ENCODE measurements around the gene GABBR2. TPM values are rescaled to one million over a fixed set of nuclear protein-coding genes. Genes with fewer than 3 reads are reported as not detected.

The GABBR2 gene
- polyA plus RNA-seq, 1 of the 3 experiments (the other 2 are of a cell fraction), result not detected

- TF ChIP-seq FOSL2 (IDR thresholded peaks at IDR 0.05; ENCODE audit: borderline replicate concordance, low read depth), result no peak
- no peak for TF ChIP-seq RXRA (IDR thresholded peaks at IDR 0.05; ENCODE audit: borderline replicate concordance, low read depth)
- TF ChIP-seq NRF1 (IDR thresholded peaks at IDR 0.05; ENCODE audit: low read depth, low read length), result no peak
- TF ChIP-seq USF2 (IDR thresholded peaks at IDR 0.05; ENCODE audit: borderline replicate concordance, low read depth, low read length), result no peak
- no peak for TF ChIP-seq MXI1 (IDR thresholded peaks at IDR 0.05; ENCODE audit: low read depth, low read length)
- TF ChIP-seq MEF2A (IDR thresholded peaks at IDR 0.05; ENCODE audit: borderline replicate concordance, low read depth), result no peak
- TF ChIP-seq GABPA (IDR thresholded peaks at IDR 0.05; ENCODE audit: low read depth), result no peak
Measured at GRCh38 chr9:98565152-98566135, 143.3 kb downstream of the GABBR2 start (continued).

- ChIA-PET POLR2A (no interaction called here), CTCF (no interaction called here)
- 38% methylated on average over 4 of the region's 4 CpGs for WGBS (ENCODE audit: low lambda C conversion rate)
- Histone ChIP-seq H3F3A (replicated peaks; ENCODE audit: insufficient read depth) (no peaks in the 10 kb centered on the region), H3K4me2 (no peak overlapping the region), H3K27me3 (ENCODE audit: insufficient read depth) (no peaks in the 10 kb centered on the region), H3K27ac (ENCODE audit: low read depth in 2 of 2, low read length in 1 of 2) (no peak overlapping the region), H3K9me2 (no peaks in the 10 kb centered on the region), H4K20me1 (ENCODE audit: insufficient read depth) (no peaks in the 10 kb centered on the region), H3K79me2 (ENCODE audit: insufficient read depth) (no peaks in the 10 kb centered on the region), H3K4me3 (ENCODE audit: low read depth in 2 of 2, low read length in 1 of 2) (no peak overlapping the region), H3K9me3 (no peaks in the 10 kb centered on the region), H3K4me1 (ENCODE audit: control insufficient read depth in 1 of 2, insufficient read depth in 2 of 2, low read depth in 1 of 2, low read length in 1 of 2) (no peaks in the 10 kb centered on the region; a peak in 1 of 4 replicates), H3K36me3 (replicated peaks in 1 of 2; ENCODE audit: control insufficient read depth in 1 of 2, insufficient read depth in 2 of 2, low read length in 1 of 2) (no peaks in the 10 kb centered on the region), H3K9ac (no peak overlapping the region), H2AFZ (ENCODE audit: low read depth) (no peak overlapping the region)
- no peak for DNase-seq
- no peak for TF ChIP-seq GATA2 (CRISPR knock-in tag; IDR thresholded peaks at IDR 0.05)
- TF ChIP-seq USF2 (IDR thresholded peaks at IDR 0.05; ENCODE audit: borderline replicate concordance, low read depth, low read length), result no peak
- no peak for TF ChIP-seq REST (IDR thresholded peaks at IDR 0.05; ENCODE audit: low read depth, low read length)
- TF ChIP-seq EP300 (IDR thresholded peaks at IDR 0.05; ENCODE audit: borderline replicate concordance in 1 of 2, low read depth in 1 of 2, low read length in 1 of 2), result no peak
- no peak for TF ChIP-seq CTCF (IDR thresholded peaks at IDR 0.05)
- TF ChIP-seq SMC3 (IDR thresholded peaks at IDR 0.05; ENCODE audit: low read depth, low read length), result no peak
- TF ChIP-seq RAD21 (IDR thresholded peaks at IDR 0.05; ENCODE audit: low read length), result no peak
- TF ChIP-seq RFX5 (IDR thresholded peaks at IDR 0.05; ENCODE audit: low read length), result no peak
- no peak for TF ChIP-seq IRF3 (IDR thresholded peaks at IDR 0.05; ENCODE audit: low read depth, low read length)
- TF ChIP-seq USF1 (IDR thresholded peaks at IDR 0.05; ENCODE audit: borderline replicate concordance, low read depth), result no peak
- TF ChIP-seq JUND (IDR thresholded peaks at IDR 0.05), result no peak
- no peak for TF ChIP-seq MEF2A (IDR thresholded peaks at IDR 0.05; ENCODE audit: borderline replicate concordance, low read depth)
Measured at GRCh38 chr9:98564714-98565113, 144.0 kb downstream of the GABBR2 start.
